HCT116 (cell line): ENCODE results near the gene EMD. TPM values are rescaled to one million over a fixed set of nuclear protein-coding genes. Genes with fewer than 3 reads are reported as not detected.

Experiments used
- ATAC-seq: fragments of 200-7000 bp; cut with Tn5 transposase; 2 replicates; pipeline ENCODE4 v1.9.1; 2020; ENCODE audit warnings: mild to moderate bottlenecking, moderate library complexity
- BruUV-seq: library from RNA; stranded (reverse); fragments of 400-500 nt; replicated peaks from 2 replicates; lab custom pipeline; 2021; lab: Mats Ljungman, UMichigan
- CTCF ChIA-PET: fragments of 300-600 bp; sonication (Branson Sonifier 250); formaldehyde crosslinking; loops from one replicate; lab custom pipeline; 2021; ENCODE audit warnings: antibody characterized with exemption; lab: Charles Lee
- POLR2A ChIA-PET: fragments of 300-600, 350-600 bp; sonication (Branson Sonifier 250); formaldehyde crosslinking; loops from one replicate; lab custom pipeline; 2021; ENCODE audit warnings: antibody characterized with exemption; lab: Charles Lee
- RAD21 ChIA-PET, 2 experiments: fragments of 300-600 bp; sonication (Branson Sonifier 250); formaldehyde crosslinking; loops; one replicate each; lab custom pipeline; 2023; ENCODE audit warnings: low total read pairs in 2 of 2; ENCODE audit not compliant: uncharacterized antibody in 2 of 2, unreplicated experiment in 2 of 2, low non-redundant PET in 1 of 2; lab: Charles Lee
- DNase-seq: peaks from one replicate; pipeline ENCODE4 v3.0.0-alpha.2; 2010; ENCODE audit warnings: low read depth, low spot score
- H2AFZ ChIP-seq: fragments of 200-600 bp; shearing (Covaris generic), sonication (generic); 2 replicates; pipeline ENCODE4 v1.6.1; 2017; ENCODE audit warnings: low read depth, mixed run types, mixed read lengths, antibody characterized with exemption, low read length; ENCODE audit not compliant: poor library complexity, severe bottlenecking
- H3K27ac ChIP-seq: 2 replicates; pipeline ENCODE4 v1.5.1; 2012; ENCODE audit warnings: low read depth, low read length
- H3K27me3 ChIP-seq: fragments of 200-600 bp; sonication (generic); 2 replicates; pipeline ENCODE4 v1.6.1; 2016; ENCODE audit warnings: mixed run types, low read length, mixed read lengths; ENCODE audit not compliant: insufficient read depth
- H3K36me3 ChIP-seq, 2 experiments: fragments of 200-500 bp in 1 of 2; fragments of 200-600 bp in 1 of 2; sonication (Bioruptor generic) in 1 of 2; sonication (generic) in 1 of 2; 2 replicates each; pipeline versions ENCODE4 v1.5.1 to v1.6.1; 2014 to 2016; ENCODE audit warnings: low read length in 2 of 2, inconsistent platforms in 1 of 2, mixed read lengths in 1 of 2, mixed run types in 1 of 2; ENCODE audit not compliant: insufficient read depth in 2 of 2, control insufficient read depth in 1 of 2
- H3K4me1 ChIP-seq, 2 experiments: fragments of 200-600 bp in 1 of 2; sonication (generic) in 1 of 2; 2 replicates each; pipeline versions ENCODE4 v1.5.1 to v1.6.1; 2012 to 2017; ENCODE audit warnings: low read length in 2 of 2, inconsistent platforms in 1 of 2, mild to moderate bottlenecking in 1 of 2, mixed read lengths in 1 of 2, mixed run types in 1 of 2, moderate library complexity in 1 of 2; ENCODE audit not compliant: insufficient read depth in 2 of 2, control insufficient read depth in 1 of 2
- H3K4me2 ChIP-seq: fragments of 200-600 bp; sonication (generic); 2 replicates; pipeline ENCODE4 v1.6.1; 2017; ENCODE audit warnings: mixed run types, low read length, mixed read lengths
- H3K4me3 ChIP-seq, 2 experiments: fragments of 200-600 bp in 1 of 2; sonication (generic) in 1 of 2; replicated peaks in 1 of 2; 2 replicates each; pipeline ENCODE4 v1.5.1; 2011 to 2016; ENCODE audit warnings: low read length in 2 of 2, control low read depth in 1 of 2, low read depth in 1 of 2, mild to moderate bottlenecking in 1 of 2, mixed read lengths in 1 of 2, mixed run types in 1 of 2
- H3K79me2 ChIP-seq: fragments of 200-600 bp; sonication (generic); 2 replicates; pipeline ENCODE4 v1.6.1; 2017; ENCODE audit warnings: mild to moderate bottlenecking, mixed run types, low read length, moderate library complexity, mixed read lengths; ENCODE audit not compliant: insufficient read depth
- H3K9ac ChIP-seq: fragments of 200-600 bp; sonication (generic); 2 replicates; pipeline ENCODE4 v1.6.1; 2016; ENCODE audit warnings: low read length, mixed read lengths
- H3K9me2 ChIP-seq: fragments of 200-600 bp; sonication (generic), shearing (Covaris generic); 2 replicates; pipeline ENCODE4 v1.6.1; 2017; ENCODE audit warnings: mixed run types, mild to moderate bottlenecking, moderate library complexity; ENCODE audit not compliant: insufficient read depth
- H3K9me3 ChIP-seq, 2 experiments: fragments of 200-500 bp in 1 of 2; fragments of 200-600 bp in 1 of 2; sonication (Bioruptor generic) in 1 of 2; sonication (generic) in 1 of 2; 2 replicates each; pipeline ENCODE4 v1.6.1; 2014 to 2017; ENCODE audit warnings: low read length in 2 of 2, mixed read lengths in 2 of 2, inconsistent platforms in 1 of 2, low read depth in 1 of 2, mild to moderate bottlenecking in 1 of 2, mixed run types in 1 of 2, moderate library complexity in 1 of 2; ENCODE audit not compliant: control insufficient read depth in 1 of 2, insufficient read depth in 1 of 2
- H4K20me1 ChIP-seq: fragments of 200-600 bp; sonication (generic), shearing (Covaris generic); 2 replicates; pipeline ENCODE4 v1.6.1; 2017; ENCODE audit warnings: mixed run types, mild to moderate bottlenecking, moderate library complexity; ENCODE audit not compliant: insufficient read depth
- EZH2phosphoT487 ChIP-seq: fragments of 200-600 bp; IDR thresholded peaks from 2 replicates; pipeline ENCODE4 v1.6.1; 2018; ENCODE audit warnings: antibody characterized with exemption, borderline replicate concordance
- POLR2A ChIP-seq: IDR thresholded peaks from 2 replicates; pipeline ENCODE4 v1.7.0; 2011; ENCODE audit warnings: borderline replicate concordance; ENCODE audit not compliant: insufficient read depth, insufficient read length; ENCODE audit errors: extremely low read depth
- POLR2AphosphoS5 ChIP-seq: IDR thresholded peaks from 2 replicates; pipeline ENCODE4 v1.6.1; 2011; ENCODE audit warnings: mild to moderate bottlenecking, low read depth, low read length, moderate library complexity
- SIN3A ChIP-seq: IDR thresholded peaks from 2 replicates; pipeline ENCODE4 v1.6.1; 2012; ENCODE audit warnings: low read depth
- TCF7L2 ChIP-seq: IDR thresholded peaks from 2 replicates; pipeline ENCODE4 v1.7.0; 2011; ENCODE audit warnings: borderline replicate concordance, inconsistent platforms; ENCODE audit not compliant: insufficient read depth, insufficient read length; ENCODE audit errors: extremely low read depth
- YY1 ChIP-seq: IDR thresholded peaks from 2 replicates; pipeline ENCODE4 v1.6.1; 2011; ENCODE audit warnings: low read length, low read depth, moderate library complexity, mild to moderate bottlenecking; ENCODE audit not compliant: insufficient replicate concordance; ENCODE audit errors: extremely low read depth
- ZBTB33 ChIP-seq: IDR thresholded peaks from 2 replicates; pipeline ENCODE4 v1.6.1; 2011; ENCODE audit warnings: mild to moderate bottlenecking, low read length, moderate library complexity; ENCODE audit not compliant: insufficient replicate concordance; ENCODE audit errors: extremely low read depth
- ZFX ChIP-seq: fragments of 450-650 bp; IDR thresholded peaks from 2 replicates; pipeline ENCODE4 v1.6.1; 2017
- intact Hi-C: fragments of 100-400 bp; cut with micrococcal nuclease; formaldehyde crosslinking; loops from 2 replicates; pipeline ENCODE4 v1.10.0; 2022
- total RNA-seq: library from RNA; stranded (reverse); gene quantifications from one replicate; pipeline ENCODE4 v1.2.1, GENCODE V29; 2021; ENCODE audit not compliant: unreplicated experiment

Gene EMD
- total RNA-seq, 1 experiment from 2014 or later: 102 TPM

- ChIA-PET RAD21 (no interaction called here), POLR2A (no interaction called here)
- Histone ChIP-seq H4K20me1 (no peaks in the 10 kb centered on the region), H3K79me2 (no peaks in the 10 kb centered on the region)
- DNase-seq: no peak
- ATAC-seq: no peak
- TF ChIP-seq POLR2A (no peak), ZFX (no peak), EZH2phosphoT487 (no peak), ZBTB33 (no peak)
- TF ChIP-seq, all 23 proteins: peak for 0
- no peaks in the 10 kb centered on the region for H3K9me3 ChIP-seq
- no TSS peak for BruUV-seq
- no peaks in the 10 kb centered on the region for H3K4me1 ChIP-seq
- H3K9me2 ChIP-seq: no peaks in the 10 kb centered on the region
- H3K27ac ChIP-seq: no peak overlapping the region
- H3K4me3 ChIP-seq: no peak overlapping the region
- H3K9ac ChIP-seq: no peak overlapping the region
- intact Hi-C loops: no loop called here
- CTCF ChIA-PET: no interaction called here
- H3K27me3 ChIP-seq: no peaks in the 10 kb centered on the region
- no peak overlapping the region for H2AFZ ChIP-seq
- no peak overlapping the region for H3K4me2 ChIP-seq
- no peaks in the 10 kb centered on the region for H3K36me3 ChIP-seq
These were observed 40.1 kb downstream of the EMD start for GRCh38 chrX:154419189-154419588.

GRCh38 chrX:154419688-154420401 lies 40.8 kb downstream of the EMD start:
- intact Hi-C loops: no loop called here
- H3K27me3 ChIP-seq: no peaks in the 10 kb centered on the region
- no peak for ATAC-seq
- no peaks in the 10 kb centered on the region for H3K9me2 ChIP-seq
- no peaks in the 10 kb centered on the region for H3K36me3 ChIP-seq
- no peak for DNase-seq
- H3K9me3 ChIP-seq: no peaks in the 10 kb centered on the region
- no peak overlapping the region for H3K4me2 ChIP-seq
- CTCF ChIA-PET: no interaction called here
- no peaks in the 10 kb centered on the region for H4K20me1 ChIP-seq
- no peak overlapping the region for H3K9ac ChIP-seq
- H2AFZ ChIP-seq: no peak overlapping the region
- H3K27ac ChIP-seq: no peak overlapping the region
- no peaks in the 10 kb centered on the region for H3K4me1 ChIP-seq
- no TSS peak for BruUV-seq
- TF ChIP-seq TCF7L2: no peak
- no peak for TF ChIP-seq POLR2AphosphoS5
- no peak for TF ChIP-seq YY1
- TF ChIP-seq SIN3A: no peak
- RAD21 ChIA-PET: no interaction called here
- H3K79me2 ChIP-seq: no peaks in the 10 kb centered on the region
- H3K4me3 ChIP-seq: no peak overlapping the region
- POLR2A ChIA-PET: no interaction called here
